AML-193 (cell line): Measurements from ENCODE around the gene SLC2A13.
"Not testable (repeated sequence)": the region's sequence is repeated elsewhere in the genome, so short reads cannot be mapped to it uniquely, and the experiment has no call there.

Experiments used
- DNase-seq, 2 experiments: peaks; one replicate each; lab custom pipeline; 2025; lab: John Stamatoyannopoulos, UW

SLC2A13 gene

GRCh38 chr12:39752482-39753137 lies 353.3 kb downstream of the SLC2A13 start:
- DNase-seq = no peak

DNA sequence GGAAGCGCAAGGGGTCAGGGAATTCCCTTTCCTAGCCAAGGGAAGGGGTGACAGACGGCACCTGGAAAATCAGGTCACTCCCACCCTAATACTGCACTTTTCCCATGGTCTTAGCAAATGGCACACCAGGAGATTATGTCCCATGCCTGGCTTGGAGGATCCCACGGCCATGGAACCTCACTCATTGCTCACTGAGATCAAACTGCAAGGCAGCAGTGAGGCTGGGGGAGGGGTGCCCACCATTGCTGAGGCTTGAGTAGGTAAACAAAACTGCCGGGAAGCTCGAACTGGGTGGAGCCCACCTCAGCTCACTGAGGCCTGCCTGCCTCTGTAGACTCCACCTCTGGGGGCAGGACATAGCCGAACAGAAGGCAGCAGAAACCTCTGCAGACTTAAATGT lies 359.7 kb downstream of the SLC2A13 start:
- not testable (repeated sequence) for DNase-seq

DNA sequence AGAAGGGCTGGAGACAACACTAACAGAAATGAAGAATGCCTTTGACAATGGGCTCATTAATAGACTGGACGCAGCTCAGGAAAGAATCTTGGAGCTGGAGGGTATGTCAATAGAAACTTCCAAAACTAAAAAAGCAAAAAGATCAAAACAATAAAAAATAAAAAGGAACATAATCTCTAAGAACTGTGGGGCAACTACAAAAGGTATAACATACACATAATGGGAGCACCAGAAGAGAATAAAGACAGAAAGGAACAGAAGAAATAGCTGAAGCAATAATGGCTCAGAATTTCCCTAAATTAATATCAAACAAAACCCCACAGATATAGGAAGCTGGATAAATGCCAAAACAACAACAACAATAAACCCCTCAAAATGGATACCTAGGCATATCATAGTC lies 362.2 kb downstream of the SLC2A13 start:
- DNase-seq = no peak

GRCh38 chr12:39736406-39736805 lies 369.5 kb downstream of the SLC2A13 start:
- no peak for DNase-seq

DNA sequence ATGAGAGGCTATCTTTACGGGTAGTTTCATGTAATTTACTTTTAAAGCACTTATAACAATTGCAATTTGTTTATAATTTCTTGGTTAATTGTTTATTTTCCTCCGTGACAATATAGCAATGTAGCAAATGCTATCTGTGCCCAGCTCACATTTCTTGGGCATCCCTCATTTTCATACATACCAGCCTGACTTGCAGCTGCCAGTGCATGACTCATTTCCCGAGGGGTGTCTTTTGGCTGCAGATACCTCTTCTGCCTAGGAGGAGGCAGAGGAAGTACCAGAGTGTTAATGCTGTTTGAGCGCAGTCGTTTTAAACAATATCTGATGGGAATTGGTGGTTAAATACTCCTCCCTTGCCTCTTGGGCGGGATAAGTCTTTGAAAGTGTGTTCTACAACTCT lies 382.1 kb downstream of the SLC2A13 start:
- DNase-seq = peak; percentile 20 to 23

DNA sequence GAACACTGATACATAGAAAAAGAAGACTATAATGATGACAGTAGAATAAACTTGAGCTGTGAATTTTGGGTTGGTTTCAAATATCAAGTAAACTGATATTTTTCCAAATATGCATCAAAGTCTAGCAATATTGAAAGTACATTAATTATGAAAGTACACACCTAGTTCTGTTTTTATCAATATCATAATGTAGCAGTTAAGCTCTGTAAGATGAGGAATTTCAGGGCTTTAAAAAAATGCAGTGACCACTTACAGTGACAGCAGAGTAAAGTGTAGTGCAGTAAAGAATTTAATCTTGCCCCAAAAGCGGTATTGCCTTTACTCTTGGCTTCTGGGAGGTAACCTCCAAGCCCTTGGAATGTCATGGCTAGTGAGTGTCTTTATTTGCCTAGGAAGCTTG lies 383.4 kb downstream of the SLC2A13 start:
- no peak for DNase-seq

- DNase-seq = no peak
Observed at GRCh38 chr12:39713552-39713951, 392.3 kb downstream of the SLC2A13 start.

DNA sequence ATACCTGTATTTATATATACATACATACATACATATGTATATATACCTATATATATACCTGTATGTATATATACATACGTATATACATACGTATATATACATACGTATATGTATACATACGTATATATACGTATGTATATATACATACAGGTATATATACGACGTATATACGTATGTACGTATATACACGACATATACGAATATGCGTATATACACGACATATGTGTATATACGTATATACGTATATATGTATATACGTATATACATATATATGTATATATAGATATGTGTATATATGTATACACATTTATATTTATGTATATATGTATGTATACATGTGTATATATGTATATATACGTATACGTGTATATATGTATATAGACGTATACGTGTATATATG lies 393.5 kb downstream of the SLC2A13 start:
- no peak for DNase-seq
